Activated naive CD8-positive, alpha-beta T cell treated with anti-CD3 and anti-CD28 coated beads, Interleukin-2, amount 10 ng/mL, durations not matched to agents 7 days and 5 days (primary cell): ENCODE results near the gene P3R3URF. TPM values are rescaled to one million over a fixed set of nuclear protein-coding genes. Genes with fewer than 3 reads are reported as not detected.

Experiments
- ATAC-seq: fragments of 150-1000 bp; cut with Tn5 transposase; one replicate; pipeline ENCODE4 v1.10.0; 2021; ENCODE audit warnings: low read depth, moderate library complexity
- POLR2A ChIA-PET: fragments of 350-600 bp; sonication (Branson Sonifier 250); formaldehyde crosslinking; loops from one replicate; lab custom pipeline; 2021; ENCODE audit warnings: antibody characterized with exemption; lab: Charles Lee
- DNase-seq: peaks from one replicate; pipeline ENCODE4 v3.0.0; 2021
- H3K27ac Mint-ChIP-seq: one replicate; pipeline ENCODE4 v1.8.0; 2022; ENCODE audit warnings: mild to moderate bottlenecking, mixed read lengths
- H3K27me3 Mint-ChIP-seq: one replicate; pipeline ENCODE4 v1.8.0; 2022; ENCODE audit warnings: mild to moderate bottlenecking, moderate library complexity, mixed read lengths
- H3K36me3 Mint-ChIP-seq: one replicate; pipeline ENCODE4 v1.8.0; 2021; ENCODE audit warnings: mild to moderate bottlenecking, mixed read lengths
- H3K4me1 Mint-ChIP-seq: one replicate; pipeline ENCODE4 v1.8.0; 2021; ENCODE audit warnings: mixed read lengths
- H3K4me3 Mint-ChIP-seq: one replicate; pipeline ENCODE4 v1.8.0; 2022; ENCODE audit warnings: mild to moderate bottlenecking, moderate library complexity, mixed read lengths
- H3K9me3 Mint-ChIP-seq: one replicate; pipeline ENCODE4 v1.8.0; 2021; ENCODE audit warnings: mixed read lengths
- total RNA-seq, 2 experiments: library from RNA; stranded (reverse); gene quantifications; one replicate each; pipeline ENCODE4 v1.2.3, GENCODE V29; 2021

P3R3URF gene
- total RNA-seq, 2 experiments from 2014 or later = not detected

DNA sequence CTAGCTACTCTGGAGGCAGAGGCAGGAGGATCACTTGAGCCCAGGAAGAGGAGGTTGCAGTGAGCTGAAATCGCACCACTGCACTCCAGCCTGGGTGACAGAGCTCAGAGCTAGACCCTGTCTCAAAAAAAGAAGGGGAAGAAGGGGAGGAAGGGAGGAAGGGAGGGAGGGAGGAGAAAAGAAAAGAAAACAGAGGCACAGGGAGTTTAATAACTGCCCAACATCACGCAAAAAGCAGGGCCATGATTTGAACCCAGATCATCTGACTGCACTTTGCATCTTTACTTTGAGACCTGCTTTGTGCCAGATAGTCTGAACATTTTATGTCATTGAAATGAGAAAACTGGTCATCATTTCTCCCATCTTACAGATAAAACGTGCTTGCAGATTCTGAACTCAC, 28.9 kb upstream of the P3R3URF start:
- no peak overlapping the region for H3K27ac Mint-ChIP-seq
- DNase-seq = no peak
- H3K36me3 Mint-ChIP-seq = no peaks in the 10 kb centered on the region
- no peaks in the 10 kb centered on the region for H3K9me3 Mint-ChIP-seq
- POLR2A ChIA-PET = no interaction called here
- ATAC-seq = no peak
- peaks cover 11% of the 10 kb centered on the region for H3K4me1 Mint-ChIP-seq
- no peaks in the 10 kb centered on the region for H3K27me3 Mint-ChIP-seq
- H3K4me3 Mint-ChIP-seq = no peak overlapping the region

DNA sequence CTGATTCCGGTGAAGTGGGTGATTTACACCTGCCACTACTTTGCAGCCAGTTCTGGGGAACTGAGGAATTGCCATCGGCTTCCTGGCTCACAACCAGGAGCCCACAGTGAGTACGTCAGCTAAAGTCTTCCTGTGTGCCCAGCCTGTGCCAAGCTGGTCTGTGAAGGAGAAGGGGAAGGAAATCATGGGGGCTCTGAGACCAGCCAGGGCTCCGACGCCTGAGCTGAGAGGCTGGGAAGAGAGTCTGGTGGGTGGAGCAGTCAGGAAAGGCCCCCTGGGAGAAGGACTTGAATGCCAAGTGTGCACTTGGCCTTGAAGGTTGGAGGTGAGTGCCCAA, 28.1 kb upstream of the P3R3URF start:
- no peak for ATAC-seq
- no peak overlapping the region for H3K27ac Mint-ChIP-seq
- H3K4me3 Mint-ChIP-seq = no peak overlapping the region
- H3K9me3 Mint-ChIP-seq = no peaks in the 10 kb centered on the region
- POLR2A ChIA-PET = no interaction called here
- DNase-seq = no peak
- no peaks in the 10 kb centered on the region for H3K27me3 Mint-ChIP-seq
- no peaks in the 10 kb centered on the region for H3K36me3 Mint-ChIP-seq
- H3K4me1 Mint-ChIP-seq = peaks cover 11% of the 10 kb centered on the region

- H3K27me3 Mint-ChIP-seq = no peaks in the 10 kb centered on the region
- DNase-seq (no peak), ATAC-seq (no peak)
- POLR2A ChIA-PET = interaction anchor here (1.0 kb wide), 1 partner anchor 43 kb away, joined by 3 read pairs; no protein-coding TSS in a partner anchor
- H3K9me3 Mint-ChIP-seq = no peaks in the 10 kb centered on the region
- no peaks in the 10 kb centered on the region for H3K36me3 Mint-ChIP-seq
- H3K4me1 Mint-ChIP-seq = peaks cover 11% of the 10 kb centered on the region
- no peak overlapping the region for H3K27ac Mint-ChIP-seq
- H3K4me3 Mint-ChIP-seq = peak overlapping the region; percentile 93
These were observed 27.6 kb upstream of the P3R3URF start for GRCh38 chr1:46203738-46204405.

DNA sequence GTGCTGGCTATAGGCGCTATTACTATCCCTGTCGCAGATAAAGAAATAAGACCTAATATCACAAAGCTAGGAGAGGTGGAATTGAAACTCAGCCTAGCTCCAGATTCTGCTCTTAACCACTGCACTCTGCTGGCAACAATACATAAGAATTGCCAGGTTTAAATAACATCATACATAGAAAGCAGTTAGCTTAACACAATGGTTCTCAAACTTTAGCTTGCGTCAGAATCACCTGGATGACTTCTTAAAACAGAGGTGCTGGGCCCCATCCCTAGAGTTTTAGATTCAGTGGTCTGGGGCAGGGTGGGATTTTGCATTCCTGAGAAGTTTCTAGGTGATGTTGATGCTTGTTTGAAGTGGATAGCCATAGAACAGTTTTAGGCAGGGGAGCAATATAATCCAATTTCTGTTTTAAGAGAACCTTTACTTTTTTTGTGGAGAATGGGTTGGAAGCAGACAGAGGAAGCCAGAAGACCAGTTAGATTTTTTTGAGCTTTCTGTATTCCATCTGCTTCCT, 23.0 kb upstream of the P3R3URF start:
- POLR2A ChIA-PET = interaction anchor here (0.6 to 2.5 kb wide), 6 partner anchors 24 to 175 kb away, joined by 3 to 9 read pairs (median 5); partner anchors contain the start of gene RAD54L

DNA sequence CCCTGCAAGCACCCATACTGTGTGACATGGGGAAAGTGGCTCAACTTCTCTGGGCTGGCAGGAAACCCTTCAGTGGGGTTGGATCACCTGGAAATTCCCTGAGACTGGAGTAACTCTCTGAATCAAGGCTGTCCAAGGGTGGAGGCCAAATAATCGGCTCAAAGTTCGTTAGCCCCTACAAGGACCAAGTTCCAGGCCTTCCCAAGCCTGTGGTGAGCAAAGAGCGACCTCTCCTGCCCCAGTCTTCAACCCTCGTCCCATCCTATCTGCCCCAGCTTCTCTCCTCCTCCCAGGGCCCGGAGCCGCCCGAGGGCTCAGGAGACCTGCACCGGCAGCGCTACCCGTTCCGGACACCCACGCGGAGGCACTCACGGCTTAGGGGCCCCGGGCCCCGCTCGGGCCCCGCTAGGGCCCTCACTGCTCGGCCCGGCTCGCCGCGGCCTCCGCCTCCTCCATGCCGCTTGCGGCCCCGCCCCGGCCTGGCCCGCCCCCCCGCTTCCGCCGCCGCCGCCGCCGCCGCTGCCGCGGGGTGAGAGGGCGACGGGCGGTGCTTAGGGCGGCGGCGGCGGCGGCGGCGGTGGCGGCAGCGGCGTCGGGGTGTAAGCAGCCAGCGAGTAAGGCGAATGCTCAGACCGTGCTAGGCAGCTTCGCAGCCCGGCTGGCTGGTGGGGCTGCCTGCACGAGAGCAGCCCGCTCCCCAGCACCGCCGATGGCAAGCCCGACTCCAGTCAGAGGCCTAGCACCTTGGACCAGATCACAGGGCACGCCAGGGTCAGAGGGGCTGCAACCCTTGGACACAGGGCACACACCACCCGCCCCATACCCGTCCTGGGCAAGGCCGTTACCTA, 21.9 kb upstream of the P3R3URF start, which contains the start of gene POMGNT1:
Gene POMGNT1 (minus strand): TSS at position 471 of the 848 bp plus-strand sequence. CDS start 613 bp downstream, outside the sequence.
- H3K27me3 Mint-ChIP-seq = no peaks in the 10 kb centered on the region

More for the DNA sequence above, 23.0 kb upstream of the P3R3URF start:
- DNase-seq = no peak
- Mint-ChIP-seq H3K9me3 (no peaks in the 10 kb centered on the region), H3K4me3 (peak overlapping the region; percentile 86), H3K4me1 (peaks cover 14% of the 10 kb centered on the region), H3K27ac (peak overlapping the region; percentile 55), H3K36me3 (peaks cover 4% of the 10 kb centered on the region), H3K27me3 (no peaks in the 10 kb centered on the region)
- ATAC-seq = no peak

DNA sequence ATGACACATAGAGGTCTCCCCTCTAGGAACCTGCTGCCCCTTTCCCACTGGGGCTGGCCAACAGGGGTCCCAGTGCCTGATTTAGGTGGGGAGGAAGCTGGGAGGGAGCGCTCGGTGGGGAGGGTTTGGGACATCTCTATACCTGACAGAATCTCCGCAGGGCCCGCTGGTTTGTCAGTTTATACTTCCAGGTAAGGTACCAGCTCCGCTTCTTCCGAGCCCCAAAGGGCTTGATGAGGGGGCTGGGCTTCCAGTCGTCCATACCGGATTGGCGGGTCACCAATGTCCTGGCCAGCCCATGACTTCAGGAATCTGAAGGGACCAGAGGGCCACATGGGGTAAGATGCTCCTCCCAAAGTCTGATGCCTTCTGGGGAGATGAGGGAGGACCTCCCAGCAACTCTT, 21.3 kb upstream of the P3R3URF start:
- no peaks in the 10 kb centered on the region for H3K9me3 Mint-ChIP-seq
- H3K4me3 Mint-ChIP-seq = peak overlapping the region; percentile 84
- no peak for DNase-seq
- no peak for ATAC-seq
- peaks cover 7% of the 10 kb centered on the region for H3K36me3 Mint-ChIP-seq
- no peaks in the 10 kb centered on the region for H3K27me3 Mint-ChIP-seq
- H3K27ac Mint-ChIP-seq = no peak overlapping the region
- peaks cover 9% of the 10 kb centered on the region for H3K4me1 Mint-ChIP-seq
- POLR2A ChIA-PET = interaction anchor here (1.5 to 2.5 kb wide), 3 partner anchors 31 to 50 kb away, joined by 3 to 9 read pairs (median 6); partner anchors contain the start of gene RAD54L

More for the DNA sequence above, 21.9 kb upstream of the P3R3URF start, which contains the start of gene POMGNT1:
- Mint-ChIP-seq H3K36me3 (peaks cover 4% of the 10 kb centered on the region), H3K27ac (peak within 1 kb of the TSS; percentile 81), H3K4me3 (peak within 1 kb of the TSS; percentile 86), H3K4me1 (peaks cover 14% of the 10 kb centered on the region), H3K9me3 (no peaks in the 10 kb centered on the region)
- ATAC-seq (peak; percentile 94), DNase-seq (peak; percentile 90)
- POLR2A ChIA-PET = interaction anchor here (0.6 to 2.5 kb wide), 5 partner anchors 25 to 176 kb away, joined by 3 to 9 read pairs (median 5); partner anchors contain the start of gene RAD54L

DNA sequence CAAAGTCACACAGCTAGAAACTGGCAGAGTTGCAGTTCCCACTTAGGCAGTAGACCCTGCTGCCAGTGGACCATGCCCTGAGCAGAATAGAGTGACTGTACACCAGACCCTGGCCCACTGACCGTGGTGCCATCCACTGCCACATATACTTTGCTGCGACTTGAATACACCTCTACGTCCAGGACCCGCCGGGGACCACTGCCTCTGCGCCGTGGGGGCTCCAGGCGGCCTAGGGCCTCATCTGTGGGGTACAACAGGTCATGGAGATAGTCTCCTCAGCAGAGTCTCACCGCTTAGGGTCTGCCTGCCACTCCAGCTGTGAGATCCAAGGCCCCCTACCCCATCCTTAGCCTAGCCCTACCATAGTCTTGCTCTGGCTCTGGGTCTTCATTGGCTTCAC, 20.3 kb upstream of the P3R3URF start:
- no peak overlapping the region for H3K4me3 Mint-ChIP-seq
- DNase-seq = no peak

GRCh38 chr1:46194641-46195193, 18.4 kb upstream of the P3R3URF start:
- H3K9me3 Mint-ChIP-seq = no peaks in the 10 kb centered on the region
- H3K27ac Mint-ChIP-seq = no peak overlapping the region
- no peak overlapping the region for H3K4me3 Mint-ChIP-seq
- H3K36me3 Mint-ChIP-seq = peaks cover 7% of the 10 kb centered on the region
- no peak for ATAC-seq
- no peak for DNase-seq
- no peaks in the 10 kb centered on the region for H3K27me3 Mint-ChIP-seq
- POLR2A ChIA-PET = no interaction called here
- H3K4me1 Mint-ChIP-seq = peaks cover 9% of the 10 kb centered on the region

More for the DNA sequence above, 20.3 kb upstream of the P3R3URF start:
- Mint-ChIP-seq H3K27ac (no peak overlapping the region), H3K4me1 (peaks cover 9% of the 10 kb centered on the region), H3K27me3 (no peaks in the 10 kb centered on the region), H3K9me3 (no peaks in the 10 kb centered on the region), H3K36me3 (peaks cover 7% of the 10 kb centered on the region)
- ATAC-seq = no peak
- POLR2A ChIA-PET = no interaction called here

DNA sequence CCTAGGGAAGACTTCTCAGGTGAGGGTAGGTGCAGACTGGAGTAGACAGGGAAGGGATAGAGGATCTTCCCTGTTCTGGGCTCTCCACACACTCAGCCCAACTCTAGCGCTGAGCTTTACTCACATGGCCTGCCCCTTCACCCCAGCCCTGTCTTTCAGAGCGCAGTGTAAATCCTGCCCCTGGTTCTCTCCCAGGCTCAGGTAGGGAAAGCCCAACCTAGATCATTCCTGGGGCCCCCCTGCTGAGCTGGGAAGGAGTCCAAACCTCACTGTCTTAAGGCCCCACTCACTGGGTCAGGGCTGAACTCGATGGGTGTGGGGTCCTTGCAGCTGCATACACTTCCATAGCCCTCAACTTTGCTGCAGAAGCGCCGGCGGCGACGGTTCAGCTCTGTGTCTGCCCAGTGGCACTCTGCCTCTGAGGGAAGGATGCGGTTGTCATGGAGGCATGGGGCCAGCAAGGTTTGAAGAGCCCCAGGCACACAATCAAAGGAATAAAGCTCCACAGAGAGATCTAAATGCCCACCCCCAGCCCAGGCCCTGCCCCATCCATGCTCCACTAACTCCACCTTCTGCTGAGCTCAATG, 17.8 kb upstream of the P3R3URF start:
- no peak overlapping the region for H3K4me3 Mint-ChIP-seq

GRCh38 chr1:46193285-46193684, 17.0 kb upstream of the P3R3URF start:
- ATAC-seq = no peak
- H3K4me3 Mint-ChIP-seq = no peak overlapping the region
- POLR2A ChIA-PET = interaction anchor here (0.8 kb wide), 1 partner anchor 11 kb away, joined by 3 read pairs; no protein-coding TSS in a partner anchor
- no peaks in the 10 kb centered on the region for H3K9me3 Mint-ChIP-seq
- H3K36me3 Mint-ChIP-seq = peaks cover 10% of the 10 kb centered on the region
- no peak for DNase-seq
- H3K4me1 Mint-ChIP-seq = peaks cover 9% of the 10 kb centered on the region
- no peak overlapping the region for H3K27ac Mint-ChIP-seq
- no peaks in the 10 kb centered on the region for H3K27me3 Mint-ChIP-seq

More for the DNA sequence above, 17.8 kb upstream of the P3R3URF start:
- POLR2A ChIA-PET = interaction anchor here (0.8 kb wide), 1 partner anchor 12 kb away, joined by 3 read pairs; no protein-coding TSS in a partner anchor
- no peak for ATAC-seq
- DNase-seq = no peak
- Mint-ChIP-seq H3K27me3 (no peaks in the 10 kb centered on the region), H3K9me3 (no peaks in the 10 kb centered on the region), H3K36me3 (peaks cover 10% of the 10 kb centered on the region), H3K27ac (no peak overlapping the region), H3K4me1 (peaks cover 9% of the 10 kb centered on the region)

DNA sequence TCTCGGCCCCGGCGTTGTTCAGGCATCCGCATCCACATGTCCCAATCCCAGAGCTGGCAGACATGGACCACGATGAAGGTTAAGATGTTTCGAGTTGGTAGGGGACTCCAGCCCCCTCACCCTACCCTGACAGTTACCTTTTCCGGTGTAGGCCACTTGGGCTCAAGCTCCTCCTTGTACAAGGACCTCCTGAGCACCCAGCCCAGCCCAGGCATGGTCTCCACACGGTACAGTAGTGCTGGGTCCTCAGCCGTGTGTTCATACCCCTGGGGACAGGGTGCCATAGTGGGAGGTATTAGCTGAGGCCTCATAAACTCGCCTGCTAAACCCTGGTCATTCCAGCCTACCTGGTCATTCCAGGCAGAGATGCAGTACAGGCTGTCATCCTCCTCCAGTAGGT, 15.9 kb upstream of the P3R3URF start:
- no peaks in the 10 kb centered on the region for H3K27me3 Mint-ChIP-seq
- H3K4me3 Mint-ChIP-seq = no peak overlapping the region
- peaks cover 12% of the 10 kb centered on the region for H3K36me3 Mint-ChIP-seq
- no peak for ATAC-seq
- no peak for DNase-seq
- H3K9me3 Mint-ChIP-seq = no peaks in the 10 kb centered on the region
- no peak overlapping the region for H3K27ac Mint-ChIP-seq
- H3K4me1 Mint-ChIP-seq = peaks cover 6% of the 10 kb centered on the region
- POLR2A ChIA-PET = no interaction called here

DNA sequence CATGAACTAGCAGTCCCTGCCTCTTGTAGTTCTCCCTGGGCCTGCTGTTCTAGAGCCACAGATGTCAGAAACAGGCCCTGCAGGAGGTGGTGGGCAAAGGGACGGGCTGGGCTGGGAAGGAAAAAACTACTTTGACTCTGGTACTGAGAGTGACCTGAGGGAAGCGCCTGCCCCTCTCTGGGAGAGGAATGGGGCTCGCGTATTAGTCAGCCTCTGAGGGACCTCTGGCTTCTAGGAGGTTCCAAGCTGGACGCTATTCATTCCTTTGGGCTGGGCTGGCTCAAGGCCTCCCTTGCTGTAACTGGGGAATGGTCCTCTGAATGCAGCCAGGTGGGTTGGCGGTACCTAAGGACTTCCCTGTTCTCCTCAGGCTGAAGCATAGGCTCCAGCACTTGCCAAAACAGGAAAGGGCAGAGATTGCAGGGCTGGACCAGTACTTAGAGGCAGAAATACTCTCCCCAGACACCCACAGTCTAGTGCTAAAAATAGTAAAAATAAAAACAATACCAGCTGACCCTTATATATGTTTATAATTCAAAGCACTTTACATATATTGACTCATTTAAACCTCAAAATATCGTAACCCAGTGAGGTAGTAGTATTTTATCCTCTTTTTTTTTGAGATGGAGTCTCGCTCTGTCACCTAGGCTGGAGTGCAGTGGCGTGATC, 14.9 kb upstream of the P3R3URF start:
- Mint-ChIP-seq H3K36me3 (peaks cover 9% of the 10 kb centered on the region), H3K27me3 (no peaks in the 10 kb centered on the region), H3K4me3 (no peak overlapping the region), H3K9me3 (no peaks in the 10 kb centered on the region), H3K4me1 (peaks cover 2% of the 10 kb centered on the region), H3K27ac (no peak overlapping the region)
- ATAC-seq = no peak
- POLR2A ChIA-PET = interaction anchor here (0.5 kb wide), 1 partner anchor 39 kb away, joined by 4 read pairs; no protein-coding TSS in a partner anchor
- DNase-seq = no peak
